ENCODE results near the gene CBL. TPM values are rescaled to one million over a fixed set of nuclear protein-coding genes. Genes with fewer than 3 reads are reported as not detected.
A peak's percentile ranks its signal among the peaks of the same experiment; 100 is the strongest.
"Not testable (repeated sequence)": the region's sequence is repeated elsewhere in the genome, so short reads cannot be mapped to it uniquely, and the experiment has no call there.

The CBL gene
- total RNA-seq, result 38.1 and 39.9 TPM in 2 replicates

- peaks cover 28% of the 10 kb centered on the region for H3K4me1 Mint-ChIP-seq (ENCODE audit: low read depth)
- no peaks in the 10 kb centered on the region for H3K36me3 Mint-ChIP-seq (ENCODE audit: low read depth)
Observed at GRCh38 chr11:119205574-119206510, at the start of gene CBL. Gene CBL, plus strand, starts transcription at chr11:119206339. Its CDS starts 79 bp downstream, at chr11:119206418.

GRCh38 chr11:119156496-119156895 is 49.6 kb upstream of the CBL start:
- peaks cover 21% of the 10 kb centered on the region for H3K27me3 Mint-ChIP-seq (ENCODE audit: insufficient read depth)
- no peak overlapping the region for H3K27ac Mint-ChIP-seq
- intact Hi-C loops (cut with micrococcal nuclease), result no loop called here
- H3K4me1 Mint-ChIP-seq (ENCODE audit: low read depth), result no peaks in the 10 kb centered on the region
- H3K36me3 Mint-ChIP-seq (ENCODE audit: low read depth), result no peaks in the 10 kb centered on the region
- no peak for DNase-seq (ENCODE audit: low spot score)
- H3K4me3 Mint-ChIP-seq, result no peak overlapping the region
- H3K9me3 Mint-ChIP-seq, result no peaks in the 10 kb centered on the region

More at GRCh38 chr11:119205574-119206510, at the start of gene CBL:
- intact Hi-C loops (cut with micrococcal nuclease), result loop anchor here (1.0 to 5.0 kb wide), 9 partner anchors 17 to 209 kb away; partner anchors contain the start of genes CENATAC, NLRX1, RNF26 and RPS25
- no peaks in the 10 kb centered on the region for H3K9me3 Mint-ChIP-seq
- H3K27me3 Mint-ChIP-seq (ENCODE audit: insufficient read depth), result no peaks in the 10 kb centered on the region
- peak within 1 kb of the TSS; percentile 98 for H3K4me3 Mint-ChIP-seq
- H3K27ac Mint-ChIP-seq, result peak within 1 kb of the TSS; percentile 97
- peak; percentile 89 for DNase-seq (ENCODE audit: low spot score)

GRCh38 chr11:119157063-119157462 is 49.1 kb upstream of the CBL start:
- Mint-ChIP-seq H3K36me3 (ENCODE audit: low read depth) (no peaks in the 10 kb centered on the region), H3K4me3 (no peak overlapping the region), H3K27ac (no peak overlapping the region), H3K9me3 (no peaks in the 10 kb centered on the region), H3K4me1 (ENCODE audit: low read depth) (no peaks in the 10 kb centered on the region), H3K27me3 (ENCODE audit: insufficient read depth) (peaks cover 18% of the 10 kb centered on the region)
- intact Hi-C loops (cut with micrococcal nuclease), result no loop called here
- DNase-seq (ENCODE audit: low spot score), result no peak

- H3K36me3 Mint-ChIP-seq (ENCODE audit: low read depth), result no peaks in the 10 kb centered on the region
- H3K9me3 Mint-ChIP-seq, result no peaks in the 10 kb centered on the region
- H3K4me3 Mint-ChIP-seq, result no peak overlapping the region
- H3K27me3 Mint-ChIP-seq (ENCODE audit: insufficient read depth), result peaks cover 10% of the 10 kb centered on the region
- no peak for DNase-seq (ENCODE audit: low spot score)
- no peaks in the 10 kb centered on the region for H3K4me1 Mint-ChIP-seq (ENCODE audit: low read depth)
- intact Hi-C loops (cut with micrococcal nuclease), result no loop called here
- H3K27ac Mint-ChIP-seq, result no peak overlapping the region
Observed at GRCh38 chr11:119158467-119158866, 47.7 kb upstream of the CBL start.

GRCh38 chr11:119160151-119160550 is 46.0 kb upstream of the CBL start:
- no peak for DNase-seq (ENCODE audit: low spot score)
- intact Hi-C loops (cut with micrococcal nuclease), result no loop called here

GRCh38 chr11:119161871-119162270 is 44.3 kb upstream of the CBL start:
- H3K9me3 Mint-ChIP-seq, result no peaks in the 10 kb centered on the region
- no peaks in the 10 kb centered on the region for H3K36me3 Mint-ChIP-seq (ENCODE audit: low read depth)
- peaks cover 8% of the 10 kb centered on the region for H3K27me3 Mint-ChIP-seq (ENCODE audit: insufficient read depth)
- intact Hi-C loops (cut with micrococcal nuclease), result no loop called here
- DNase-seq (ENCODE audit: low spot score), result no peak
- no peak overlapping the region for H3K4me3 Mint-ChIP-seq
- H3K27ac Mint-ChIP-seq, result no peak overlapping the region
- H3K4me1 Mint-ChIP-seq (ENCODE audit: low read depth), result no peaks in the 10 kb centered on the region

More at GRCh38 chr11:119160151-119160550, 46.0 kb upstream of the CBL start:
- H3K36me3 Mint-ChIP-seq (ENCODE audit: low read depth), result no peaks in the 10 kb centered on the region
- H3K9me3 Mint-ChIP-seq, result no peaks in the 10 kb centered on the region
- H3K27ac Mint-ChIP-seq, result no peak overlapping the region
- H3K4me3 Mint-ChIP-seq, result no peak overlapping the region
- H3K27me3 Mint-ChIP-seq (ENCODE audit: insufficient read depth), result peaks cover 7% of the 10 kb centered on the region
- no peaks in the 10 kb centered on the region for H3K4me1 Mint-ChIP-seq (ENCODE audit: low read depth)

GRCh38 chr11:119166368-119167076 is 39.6 kb upstream of the CBL start:
- Mint-ChIP-seq H3K4me1 (ENCODE audit: low read depth) (peaks cover 15% of the 10 kb centered on the region), H3K36me3 (ENCODE audit: low read depth) (no peaks in the 10 kb centered on the region), H3K9me3 (no peaks in the 10 kb centered on the region), H3K27ac (no peak overlapping the region), H3K4me3 (no peak overlapping the region), H3K27me3 (ENCODE audit: insufficient read depth) (peaks cover 4% of the 10 kb centered on the region)
- DNase-seq (ENCODE audit: low spot score), result no peak
- intact Hi-C loops (cut with micrococcal nuclease), result no loop called here

- DNase-seq (ENCODE audit: low spot score); H3K9me3 Mint-ChIP-seq; intact Hi-C loops (cut with micrococcal nuclease); H3K4me3 Mint-ChIP-seq; H3K36me3 Mint-ChIP-seq (ENCODE audit: low read depth); H3K27me3 Mint-ChIP-seq (ENCODE audit: insufficient read depth); H3K27ac Mint-ChIP-seq: not testable (repeated sequence)
- H3K4me1 Mint-ChIP-seq (ENCODE audit: low read depth), result peaks cover 18% of the 10 kb centered on the region
Observed at GRCh38 chr11:119167077-119167458, 39.1 kb upstream of the CBL start.

GRCh38 chr11:119167933-119168332 is 38.2 kb upstream of the CBL start:
- H3K36me3 Mint-ChIP-seq (ENCODE audit: low read depth), result no peaks in the 10 kb centered on the region

GRCh38 chr11:119168471-119169281 is 37.5 kb upstream of the CBL start, which contains the start of gene NLRX1:
Gene NLRX1, plus strand, starts transcription at chr11:119168725. Its CDS starts 2,679 bp downstream, at chr11:119171404.
- DNase-seq (ENCODE audit: low spot score), result peak; percentile 77
- peaks cover 2% of the 10 kb centered on the region for H3K27me3 Mint-ChIP-seq (ENCODE audit: insufficient read depth)
- peak within 1 kb of the TSS; percentile 92 for H3K4me3 Mint-ChIP-seq
- intact Hi-C loops (cut with micrococcal nuclease), result loop anchor here (1.0 to 2.0 kb wide), 10 partner anchors 10 to 153 kb away; partner anchors contain the start of genes C2CD2L, CBL and HINFP
- peaks cover 24% of the 10 kb centered on the region for H3K4me1 Mint-ChIP-seq (ENCODE audit: low read depth)
- peak within 1 kb of the TSS; percentile 94 for H3K27ac Mint-ChIP-seq
- no peaks in the 10 kb centered on the region for H3K9me3 Mint-ChIP-seq
- no peaks in the 10 kb centered on the region for H3K36me3 Mint-ChIP-seq (ENCODE audit: low read depth)

More at GRCh38 chr11:119167933-119168332, 38.2 kb upstream of the CBL start:
- peak overlapping the region; percentile 78 for H3K4me3 Mint-ChIP-seq
- DNase-seq (ENCODE audit: low spot score), result no peak
- H3K4me1 Mint-ChIP-seq (ENCODE audit: low read depth), result peaks cover 24% of the 10 kb centered on the region
- peaks cover 4% of the 10 kb centered on the region for H3K27me3 Mint-ChIP-seq (ENCODE audit: insufficient read depth)
- intact Hi-C loops (cut with micrococcal nuclease), result loop anchor here (1.0 to 2.0 kb wide), 9 partner anchors 29 to 153 kb away; partner anchors contain the start of genes C2CD2L, CBL and HINFP
- H3K27ac Mint-ChIP-seq, result peak overlapping the region; percentile 70
- H3K9me3 Mint-ChIP-seq, result no peaks in the 10 kb centered on the region

- peaks cover 24% of the 10 kb centered on the region for H3K4me1 Mint-ChIP-seq (ENCODE audit: low read depth)
- intact Hi-C loops (cut with micrococcal nuclease), result loop anchor here (1.0 to 2.0 kb wide), 5 partner anchors 9 to 94 kb away; partner anchors contain the start of gene CBL
- peak overlapping the region; percentile 94 for H3K27ac Mint-ChIP-seq
- no peaks in the 10 kb centered on the region for H3K9me3 Mint-ChIP-seq
- H3K4me3 Mint-ChIP-seq, result peak overlapping the region; percentile 92
- peak; percentile 16 for DNase-seq (ENCODE audit: low spot score)
- H3K27me3 Mint-ChIP-seq (ENCODE audit: insufficient read depth), result peaks cover 2% of the 10 kb centered on the region
- H3K36me3 Mint-ChIP-seq (ENCODE audit: low read depth), result no peaks in the 10 kb centered on the region
Observed at GRCh38 chr11:119169282-119169719, 36.8 kb upstream of the CBL start.

- DNase-seq (ENCODE audit: low spot score), result no peak
- intact Hi-C loops (cut with micrococcal nuclease), result no loop called here
- Mint-ChIP-seq H3K27me3 (ENCODE audit: insufficient read depth) (no peaks in the 10 kb centered on the region), H3K36me3 (ENCODE audit: low read depth) (peaks cover 6% of the 10 kb centered on the region), H3K27ac (no peak overlapping the region), H3K9me3 (no peaks in the 10 kb centered on the region), H3K4me3 (no peak overlapping the region), H3K4me1 (ENCODE audit: low read depth) (peaks cover 31% of the 10 kb centered on the region)
Observed at GRCh38 chr11:119172513-119172912, 33.6 kb upstream of the CBL start.

Measured in activated T-helper 1 cell treated with anti-CD3 and anti-CD28 coated beads, Interleukin-12 subunit alpha, Interleukin-12 subunit beta, Interleukin-2, Interleukin-4 antibody, amounts not matched to agents 30 ng/mL and 10 ng/mL and 1 ng/mL, durations not matched to agents 14 hours and 24 hours and 36 hours (primary cell).